Neural progenitor cell (in vitro differentiated cells): ENCODE data around the gene CCDC169.

Source experiments
- CTCF ChIP-seq: fragments of 200-600 bp; sonication (generic); IDR thresholded peaks from 2 replicates; pipeline ENCODE4 v1.5.1; 2017; ENCODE audit warnings: antibody characterized with exemption, mild to moderate bottlenecking
- EZH2phosphoT487 ChIP-seq: fragments of 200-600 bp; sonication (generic); IDR thresholded peaks from 2 replicates; pipeline ENCODE4 v1.6.1; 2017; ENCODE audit warnings: antibody characterized with exemption

DNA sequence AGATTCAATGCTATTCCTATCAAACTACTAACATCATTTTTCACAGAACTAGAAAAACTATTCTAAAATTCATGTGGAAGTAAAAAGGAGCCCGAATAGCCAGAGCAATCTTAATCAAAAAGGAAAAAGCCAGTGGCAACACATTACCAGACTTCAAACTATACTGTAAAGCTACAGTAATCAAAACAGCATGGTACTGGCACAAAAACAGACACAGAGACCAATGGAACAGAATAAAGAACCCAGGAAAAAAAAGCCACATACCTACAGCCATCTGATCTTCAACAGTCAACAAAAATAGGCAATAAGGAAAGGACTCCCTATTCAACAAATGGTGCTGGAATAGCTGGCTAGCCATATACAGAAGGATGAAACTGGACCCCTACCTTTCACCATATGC lies 72.9 kb downstream of the CCDC169 start:
- no peak for TF ChIP-seq CTCF
- no peak for TF ChIP-seq EZH2phosphoT487
